ENCODE measurements around the gene ASTN2.

DNA sequence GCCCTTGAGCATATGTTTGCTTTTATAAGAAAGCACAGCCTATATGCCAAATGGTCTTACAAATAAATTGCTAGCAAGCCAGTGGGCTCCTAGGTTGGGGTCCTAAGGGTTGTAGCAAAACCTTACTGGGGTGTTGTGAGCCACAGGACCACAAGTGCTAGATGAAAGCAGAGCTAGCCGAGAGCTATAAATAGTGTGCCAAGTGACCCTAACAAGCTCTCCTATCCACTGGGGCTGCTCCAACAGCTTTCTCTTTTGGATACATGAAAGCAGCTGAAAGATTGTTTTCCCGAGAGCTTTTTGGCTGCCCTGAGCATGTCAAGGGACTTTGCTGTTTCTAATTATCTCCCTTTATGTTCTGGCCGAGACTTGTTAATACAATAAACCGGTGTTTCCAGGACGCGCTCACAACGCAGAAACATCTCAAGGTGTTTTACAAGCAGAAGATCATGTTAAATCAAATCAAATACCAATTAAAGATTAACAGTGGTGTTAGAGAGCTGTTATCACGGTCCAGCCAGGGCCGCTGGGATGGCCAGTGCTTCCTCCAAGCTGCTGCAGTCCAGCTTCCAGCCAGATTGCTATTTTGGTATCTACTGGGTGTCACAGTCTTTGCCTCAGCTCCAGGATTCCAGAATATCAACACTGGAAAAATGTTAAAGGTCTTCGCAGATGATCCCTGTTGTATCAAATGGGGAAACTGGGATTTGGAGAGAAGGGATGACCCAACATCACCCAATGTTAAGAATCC lies 351.0 kb downstream of the ASTN2 start:
- TF ChIP-seq, protein P1, sequence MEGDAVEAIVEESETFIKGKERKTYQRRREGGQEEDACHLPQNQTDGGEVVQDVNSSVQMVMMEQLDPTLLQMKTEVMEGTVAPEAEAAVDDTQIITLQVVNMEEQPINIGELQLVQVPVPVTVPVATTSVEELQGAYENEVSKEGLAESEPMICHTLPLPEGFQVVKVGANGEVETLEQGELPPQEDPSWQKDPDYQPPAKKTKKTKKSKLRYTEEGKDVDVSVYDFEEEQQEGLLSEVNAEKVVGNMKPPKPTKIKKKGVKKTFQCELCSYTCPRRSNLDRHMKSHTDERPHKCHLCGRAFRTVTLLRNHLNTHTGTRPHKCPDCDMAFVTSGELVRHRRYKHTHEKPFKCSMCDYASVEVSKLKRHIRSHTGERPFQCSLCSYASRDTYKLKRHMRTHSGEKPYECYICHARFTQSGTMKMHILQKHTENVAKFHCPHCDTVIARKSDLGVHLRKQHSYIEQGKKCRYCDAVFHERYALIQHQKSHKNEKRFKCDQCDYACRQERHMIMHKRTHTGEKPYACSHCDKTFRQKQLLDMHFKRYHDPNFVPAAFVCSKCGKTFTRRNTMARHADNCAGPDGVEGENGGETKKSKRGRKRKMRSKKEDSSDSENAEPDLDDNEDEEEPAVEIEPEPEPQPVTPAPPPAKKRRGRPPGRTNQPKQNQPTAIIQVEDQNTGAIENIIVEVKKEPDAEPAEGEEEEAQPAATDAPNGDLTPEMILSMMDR (IDR thresholded peaks at IDR 0.05; ENCODE audit: low read depth, low read length) = no peak
- no peak for TF ChIP-seq POLR2A (IDR thresholded peaks at IDR 0.05; ENCODE audit: extremely low read depth, insufficient read length)
- TF ChIP-seq, protein P2, sequence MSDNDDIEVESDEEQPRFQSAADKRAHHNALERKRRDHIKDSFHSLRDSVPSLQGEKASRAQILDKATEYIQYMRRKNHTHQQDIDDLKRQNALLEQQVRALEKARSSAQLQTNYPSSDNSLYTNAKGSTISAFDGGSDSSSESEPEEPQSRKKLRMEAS (IDR thresholded peaks at IDR 0.05; ENCODE audit: low read depth, low read length) = no peak
- no peak for TF ChIP-seq MYC (IDR thresholded peaks at IDR 0.05; ENCODE audit: low read depth, low read length)
